ENCODE results near the gene SLC45A1. TPM values are rescaled to one million over a fixed set of nuclear protein-coding genes. Genes with fewer than 3 reads are reported as not detected.

Gene SLC45A1
- total RNA-seq, 2 experiments from 2014 or later: 0.88 to 0.98 TPM

DNA sequence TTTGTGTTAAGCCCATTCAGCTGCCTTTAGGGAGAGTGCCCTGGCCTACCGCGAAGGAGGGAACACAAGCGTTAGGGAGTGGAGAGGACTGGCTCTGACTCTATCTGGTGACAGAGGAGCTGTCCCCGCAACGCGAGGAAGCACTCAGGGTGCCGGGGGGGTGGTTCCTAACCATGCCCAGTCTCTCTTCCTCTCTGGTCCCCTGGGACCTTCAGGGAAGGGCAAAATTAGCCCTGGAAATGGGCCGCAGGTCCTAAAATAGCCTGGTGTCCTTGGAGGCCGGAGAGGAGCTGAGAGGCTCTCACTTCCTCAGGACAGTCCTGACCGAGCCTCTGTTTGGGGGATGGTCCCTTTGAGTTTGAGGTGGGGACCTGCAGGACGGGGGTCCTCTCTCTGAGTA, 5.8 kb downstream of the SLC45A1 start:
- Mint-ChIP-seq H3K27ac (no peak overlapping the region), H3K4me3 (no peak overlapping the region), H3K27me3 (no peaks in the 10 kb centered on the region), H3K36me3 (ENCODE audit: low read depth) (no peaks in the 10 kb centered on the region), H3K9me3 (no peaks in the 10 kb centered on the region), H3K4me1 (ENCODE audit: low read depth) (peaks cover under 1% of the 10 kb centered on the region)
- ChIA-PET CTCF (interaction anchor here (1.4 kb wide), 1 partner anchor 10 kb away, joined by 4 read pairs; no protein-coding TSS in a partner anchor), POLR2A (no interaction called here)
- H3K27ac ChIP-seq (ENCODE audit: low read depth in 1 of 2, low read length in 2 of 2): no peak overlapping the region
- H3K4me3 ChIP-seq (ENCODE audit: low read length): no peak overlapping the region
- DNase-seq: no peak
- ATAC-seq (ENCODE audit: poor library complexity): no peak
- H3K9me3 ChIP-seq (ENCODE audit: control insufficient read depth in 1 of 2, insufficient read depth in 1 of 2, low read length in 2 of 2): no peaks in the 10 kb centered on the region
- H3K36me3 ChIP-seq (ENCODE audit: insufficient read depth, low read length): no peaks in the 10 kb centered on the region
- intact Hi-C loops (cut with DNase I, micrococcal nuclease): no loop called here
- TF ChIP-seq CTCF (IDR thresholded peaks at IDR 0.05): no peak
- no peaks in the 10 kb centered on the region for H3K27me3 ChIP-seq (ENCODE audit: control insufficient read depth in 1 of 2, insufficient read depth in 2 of 2, low read length in 2 of 2)
- H3K4me1 ChIP-seq (ENCODE audit: insufficient read depth, low read length): peaks cover under 1% of the 10 kb centered on the region

- H3K27ac Mint-ChIP-seq: no peak overlapping the region
- CTCF ChIA-PET: interaction anchor here (1.4 kb wide), 1 partner anchor 10 kb away, joined by 4 read pairs; no protein-coding TSS in a partner anchor
Observed at GRCh38 chr1:8324176-8324810, 6.4 kb downstream of the SLC45A1 start.

DNA sequence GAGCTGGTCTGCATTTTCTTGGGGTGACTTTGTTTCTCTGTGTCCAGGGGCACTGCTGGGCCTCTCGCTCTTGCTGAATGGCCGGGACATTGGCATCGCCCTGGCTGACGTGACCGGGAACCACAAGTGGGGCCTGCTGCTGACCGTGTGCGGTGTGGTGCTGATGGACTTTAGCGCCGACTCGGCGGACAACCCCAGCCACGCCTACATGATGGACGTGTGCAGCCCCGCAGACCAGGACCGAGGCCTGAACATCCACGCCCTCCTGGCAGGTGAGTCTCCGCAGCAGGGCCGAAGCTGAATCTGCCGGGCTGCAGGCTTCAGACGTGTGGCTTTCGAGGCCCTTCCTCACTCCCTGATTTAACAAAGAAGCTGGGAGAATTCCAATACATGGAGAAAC, 7.9 kb downstream of the SLC45A1 start:
- intact Hi-C loops (cut with DNase I, micrococcal nuclease): no loop called here
- ATAC-seq (ENCODE audit: poor library complexity): no peak
- no peaks in the 10 kb centered on the region for H3K27me3 ChIP-seq (ENCODE audit: control insufficient read depth in 1 of 2, insufficient read depth in 2 of 2, low read length in 2 of 2)
- H3K27ac ChIP-seq (ENCODE audit: low read depth in 1 of 2, low read length in 2 of 2): no peak overlapping the region
- no peaks in the 10 kb centered on the region for H3K9me3 ChIP-seq (ENCODE audit: control insufficient read depth in 1 of 2, insufficient read depth in 1 of 2, low read length in 2 of 2)
- H3K4me3 ChIP-seq (ENCODE audit: low read length): no peak overlapping the region
- no peaks in the 10 kb centered on the region for H3K36me3 ChIP-seq (ENCODE audit: insufficient read depth, low read length)
- no peaks in the 10 kb centered on the region for H3K4me1 ChIP-seq (ENCODE audit: insufficient read depth, low read length)
- Mint-ChIP-seq H3K27me3 (no peaks in the 10 kb centered on the region), H3K4me1 (ENCODE audit: low read depth) (no peaks in the 10 kb centered on the region), H3K27ac (no peak overlapping the region), H3K9me3 (no peaks in the 10 kb centered on the region), H3K4me3 (no peak overlapping the region), H3K36me3 (ENCODE audit: low read depth) (no peaks in the 10 kb centered on the region)
- ChIA-PET CTCF (no interaction called here), POLR2A (no interaction called here)
- no peak for TF ChIP-seq CTCF (IDR thresholded peaks at IDR 0.05)
- DNase-seq: no peak

More at GRCh38 chr1:8324176-8324810, 6.4 kb downstream of the SLC45A1 start:
- H3K36me3 ChIP-seq (ENCODE audit: insufficient read depth, low read length): no peaks in the 10 kb centered on the region
- H3K4me3 ChIP-seq (ENCODE audit: low read length): no peak overlapping the region
- no peak overlapping the region for H3K27ac ChIP-seq (ENCODE audit: low read depth in 1 of 2, low read length in 2 of 2)
- no peaks in the 10 kb centered on the region for H3K4me1 Mint-ChIP-seq (ENCODE audit: low read depth)
- no peaks in the 10 kb centered on the region for H3K9me3 ChIP-seq (ENCODE audit: control insufficient read depth in 1 of 2, insufficient read depth in 1 of 2, low read length in 2 of 2)
- no peaks in the 10 kb centered on the region for H3K27me3 ChIP-seq (ENCODE audit: control insufficient read depth in 1 of 2, insufficient read depth in 2 of 2, low read length in 2 of 2)
- H3K27me3 Mint-ChIP-seq: no peaks in the 10 kb centered on the region
- no peaks in the 10 kb centered on the region for H3K4me1 ChIP-seq (ENCODE audit: insufficient read depth, low read length)
- TF ChIP-seq CTCF (IDR thresholded peaks at IDR 0.05): no peak
- H3K36me3 Mint-ChIP-seq (ENCODE audit: low read depth): no peaks in the 10 kb centered on the region
- ATAC-seq (ENCODE audit: poor library complexity) (no peak), DNase-seq (no peak)
- no peak overlapping the region for H3K4me3 Mint-ChIP-seq
- intact Hi-C loops (cut with DNase I, micrococcal nuclease): no loop called here
- H3K9me3 Mint-ChIP-seq: no peaks in the 10 kb centered on the region
- POLR2A ChIA-PET: no interaction called here
